Limb (tissue), 2 donors: Measurements from ENCODE around the gene SPTBN5.
A peak's percentile ranks its signal among the peaks of the same experiment; 100 is the strongest.

Experiments
- DNase-seq, 2 donors: peaks; one replicate each; pipeline ENCODE4 v3.0.0-alpha.2; 2016; ENCODE audit errors: extremely low spot score in 2 of 2

SPTBN5 gene

DNA sequence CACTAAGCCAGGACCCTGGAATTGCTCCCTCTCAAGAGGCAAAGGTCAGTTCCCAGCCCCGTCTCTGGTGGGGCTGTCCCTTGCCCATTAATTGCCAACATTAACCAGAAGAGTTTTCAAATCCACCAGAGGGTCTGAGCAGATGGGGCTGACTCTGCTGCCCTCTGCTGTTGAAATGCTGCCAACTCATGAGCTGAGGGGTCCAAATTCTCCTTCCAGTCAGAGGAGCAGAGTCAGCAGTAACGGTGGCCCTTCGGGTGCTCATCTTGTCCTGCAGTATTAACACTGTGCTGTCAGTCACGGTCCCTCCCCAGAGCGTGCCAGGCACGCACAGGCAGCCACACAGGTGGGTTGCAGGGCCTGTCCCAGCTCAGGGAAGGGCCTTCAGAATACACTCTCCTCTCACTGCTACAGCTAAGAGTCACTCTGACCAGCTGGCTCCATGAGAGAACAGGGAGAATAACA, 10.7 kb upstream of the SPTBN5 start:
- peak; percentile 76 to 85 for DNase-seq

DNA sequence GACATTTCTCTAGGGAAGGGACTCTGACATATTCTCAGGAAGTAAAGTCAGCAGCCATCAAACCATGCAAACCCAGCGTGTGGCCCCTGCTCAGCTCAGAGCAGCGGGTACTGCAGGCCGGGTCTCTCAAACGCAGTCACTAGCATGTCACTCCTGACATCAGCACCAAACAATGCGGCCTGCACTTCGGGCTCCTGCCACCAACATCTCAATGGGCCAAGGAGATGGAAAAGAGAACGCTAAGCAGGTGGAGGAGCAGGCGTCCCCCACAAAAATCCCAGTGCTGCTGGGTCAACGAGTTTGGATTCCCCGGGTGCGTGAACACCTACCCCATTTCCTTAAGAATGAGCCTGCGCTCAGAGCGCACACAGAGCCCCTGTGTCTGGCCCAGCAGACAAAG, 9.9 kb upstream of the SPTBN5 start:
- no peak for DNase-seq

DNA sequence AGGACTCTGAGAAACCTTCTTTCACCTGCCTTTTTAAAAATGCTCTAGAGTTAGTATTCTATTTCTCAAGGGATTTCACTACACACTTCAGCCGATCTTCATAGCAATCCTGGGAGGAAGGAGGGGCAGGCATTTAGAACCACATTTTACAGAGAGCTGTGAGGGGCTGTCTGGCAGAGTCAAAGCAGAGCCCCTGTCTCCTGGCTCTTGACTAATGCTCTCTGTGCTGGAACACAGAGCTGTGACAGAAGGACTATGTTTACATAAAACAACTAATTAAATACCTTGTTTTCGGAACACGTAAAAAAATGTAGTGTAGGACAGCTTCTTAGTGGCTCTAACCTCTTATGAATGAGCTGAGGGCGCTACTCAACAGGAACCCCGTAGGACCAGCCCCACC, 7.6 kb upstream of the SPTBN5 start:
- no peak for DNase-seq

DNA sequence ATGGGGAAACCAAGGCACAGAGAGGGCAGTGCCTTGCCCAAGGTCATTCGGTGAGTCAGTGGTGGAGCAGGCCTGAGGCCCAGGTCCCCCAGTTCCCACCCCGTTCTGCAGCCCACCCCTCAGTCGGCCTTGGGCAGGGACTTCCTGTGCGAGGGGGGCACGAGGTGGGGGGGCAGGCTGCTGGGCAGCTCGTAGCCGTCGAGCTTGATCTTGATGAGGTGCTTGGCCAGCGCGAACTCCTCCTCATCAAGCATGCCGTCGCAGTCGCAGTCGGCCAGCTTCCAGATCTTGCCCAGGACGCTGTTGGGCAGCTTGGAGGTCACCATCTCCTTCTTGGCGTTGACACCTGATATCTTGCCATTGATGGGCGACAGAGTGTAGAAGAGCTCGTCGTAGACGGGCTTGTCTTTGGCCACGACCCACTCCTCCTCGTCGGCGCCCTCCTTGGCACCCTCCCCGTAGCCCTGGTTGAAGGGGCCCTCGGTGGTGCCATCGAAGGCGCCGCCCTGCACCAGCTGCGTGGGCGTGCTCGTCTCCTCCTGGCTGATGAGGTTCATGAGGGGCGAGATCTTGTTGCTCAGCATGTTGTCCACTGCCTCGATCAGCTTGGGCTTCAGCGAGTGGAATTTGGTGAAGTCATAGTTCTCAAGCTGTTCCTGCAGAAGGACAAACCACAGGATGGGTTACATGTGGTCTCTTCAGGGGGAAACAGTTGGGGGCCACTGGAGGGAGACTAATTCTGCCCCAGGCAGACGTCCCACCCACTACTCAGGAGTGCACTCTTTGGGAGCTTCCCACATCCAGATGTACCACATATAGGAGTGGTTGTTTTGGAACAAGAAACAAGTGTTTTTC, 6.9 kb upstream of the SPTBN5 start:
- DNase-seq: no peak

DNA sequence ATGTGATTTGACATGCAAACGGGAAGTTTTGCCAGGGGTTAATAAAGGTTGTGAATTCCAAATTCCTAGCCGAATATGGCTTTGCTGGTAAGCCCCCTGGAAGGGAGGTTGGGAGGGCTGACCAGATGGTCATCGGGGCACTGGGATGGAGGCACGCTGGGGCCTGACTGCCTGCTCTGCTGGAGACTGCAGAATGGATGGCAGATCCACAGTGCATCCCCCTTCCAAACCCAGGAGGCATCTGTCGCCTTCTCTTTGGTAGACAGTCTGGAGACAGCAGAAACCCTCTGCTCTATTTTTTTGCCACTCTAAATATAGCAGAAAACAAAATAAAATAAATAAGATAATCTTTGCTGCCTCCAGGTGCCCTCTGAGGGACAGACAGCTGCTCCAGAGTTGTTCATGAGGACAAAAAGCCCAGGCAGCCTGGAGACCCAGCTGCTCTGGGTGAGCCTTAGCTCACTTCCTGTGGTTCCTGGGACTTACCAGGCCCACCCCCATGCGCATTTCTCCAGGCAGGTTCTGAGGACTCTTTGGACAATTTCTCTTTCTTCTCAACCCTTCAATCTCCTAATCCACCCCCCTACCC, 6.1 kb upstream of the SPTBN5 start:
- no peak for DNase-seq

DNA sequence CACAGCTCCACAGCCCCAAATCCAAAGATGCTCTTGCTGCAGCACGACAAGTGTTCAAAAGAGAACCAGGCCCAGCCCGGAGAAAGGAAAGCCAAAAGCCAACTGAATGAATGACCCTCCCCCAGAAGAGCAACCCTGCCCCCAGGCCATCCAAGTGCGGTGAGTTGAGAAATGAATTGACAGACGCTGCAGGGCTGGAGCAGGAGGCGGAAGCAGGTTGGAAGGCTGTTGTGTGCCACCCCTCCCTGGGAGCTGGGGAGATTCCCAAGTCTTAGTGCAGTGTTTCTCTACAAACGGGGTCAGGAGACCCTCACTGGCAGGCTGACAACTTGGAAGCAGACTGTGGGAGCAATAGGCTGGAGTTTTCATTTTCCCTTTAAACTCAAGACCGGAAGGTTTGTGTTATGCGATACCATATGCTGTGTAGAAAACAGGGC, 3.5 kb upstream of the SPTBN5 start:
- no peak for DNase-seq

DNA sequence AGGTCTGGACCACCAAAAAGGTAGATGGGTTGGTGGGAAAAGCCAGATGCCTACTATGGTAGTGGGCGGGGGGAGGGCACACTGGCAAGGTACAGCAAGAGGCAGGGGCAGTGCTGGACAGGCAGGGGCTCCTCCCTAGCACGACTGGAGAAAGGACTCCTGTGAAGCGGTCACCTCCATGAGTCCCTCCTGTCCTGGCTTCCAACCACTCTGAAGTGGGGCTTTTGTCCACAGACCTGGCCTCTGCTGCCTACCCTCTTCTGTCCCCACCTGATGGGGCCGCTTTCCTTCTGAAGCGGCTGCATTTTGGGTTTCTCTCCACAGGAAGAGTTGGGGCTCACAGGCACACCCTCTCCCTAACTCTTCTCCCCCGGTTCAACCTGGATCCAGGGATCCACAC, 2.7 kb upstream of the SPTBN5 start:
- DNase-seq: no peak

DNA sequence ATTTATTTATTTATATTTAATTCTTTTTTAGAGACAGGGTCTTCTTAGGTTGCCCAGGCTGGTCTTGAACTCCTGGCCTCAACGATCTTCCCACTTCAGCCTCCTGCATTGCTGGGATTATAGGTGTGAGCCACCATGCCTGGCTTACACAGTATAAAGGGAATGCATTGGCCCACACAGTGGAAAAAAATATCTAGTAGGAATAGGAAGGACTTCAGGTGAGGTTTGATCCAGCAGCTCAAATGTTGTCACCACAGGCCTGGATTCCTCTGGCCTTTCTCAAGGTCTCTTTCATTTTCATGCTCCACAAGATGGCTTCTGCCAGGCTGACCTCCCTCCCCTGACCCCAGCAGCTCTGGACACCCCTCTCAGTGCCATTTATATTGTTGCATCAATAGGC, 2.1 kb upstream of the SPTBN5 start:
- no peak for DNase-seq

DNA sequence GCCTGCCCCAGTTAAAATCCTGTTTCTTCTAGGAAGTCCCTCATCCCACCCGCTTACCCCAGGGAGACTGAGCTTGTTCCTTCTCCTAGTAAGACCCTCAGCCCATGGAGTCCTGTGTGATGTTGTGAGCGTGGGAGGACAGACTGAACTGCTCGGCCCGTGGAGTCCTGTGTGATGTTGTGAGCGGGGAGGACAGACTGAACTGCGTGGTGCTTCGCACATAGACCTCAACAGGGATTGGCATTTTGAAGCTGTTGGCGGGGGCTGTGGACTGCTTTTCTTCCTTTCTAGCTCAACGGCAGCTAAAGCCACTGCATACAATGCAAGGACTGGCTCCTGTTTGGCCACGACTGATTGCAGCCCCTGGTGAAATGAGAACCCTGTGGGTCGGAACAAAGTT, 1.6 kb upstream of the SPTBN5 start:
- no peak for DNase-seq

DNA sequence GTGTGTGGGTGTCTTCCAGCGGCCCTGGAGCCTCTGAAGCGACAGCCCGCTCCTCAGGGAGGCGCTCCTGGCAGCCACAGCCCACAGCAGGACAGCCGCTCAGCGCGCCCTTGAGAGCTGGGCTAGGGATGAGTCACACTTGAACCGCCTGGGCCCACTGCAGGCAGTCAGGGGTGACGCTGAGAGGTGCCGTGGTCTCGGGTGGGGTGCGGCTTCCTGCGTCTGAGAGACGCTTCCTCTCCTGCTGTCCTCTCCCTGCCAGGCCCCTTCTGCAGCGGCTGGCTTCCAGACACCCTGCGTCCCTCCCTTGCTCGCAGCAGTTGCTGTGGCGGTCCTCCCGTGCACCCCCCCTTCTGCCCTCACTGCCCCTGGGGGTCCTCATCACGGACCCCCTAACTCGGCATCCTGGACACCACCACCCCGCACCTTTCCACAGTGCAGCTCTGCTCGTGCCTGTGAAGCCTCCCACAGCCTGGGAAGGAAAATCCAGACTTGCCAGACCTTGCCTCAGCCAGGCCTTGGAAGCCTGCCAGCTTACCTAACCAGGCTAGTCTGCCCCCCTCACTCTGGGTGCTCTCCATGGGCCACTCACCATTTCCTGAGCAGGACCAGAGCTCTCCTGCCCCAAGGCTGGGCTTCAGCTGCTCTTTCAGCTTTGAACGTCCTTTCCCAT, 1.1 kb upstream of the SPTBN5 start:
- peak in 1 of 2 donors; percentile 50 for DNase-seq

DNA sequence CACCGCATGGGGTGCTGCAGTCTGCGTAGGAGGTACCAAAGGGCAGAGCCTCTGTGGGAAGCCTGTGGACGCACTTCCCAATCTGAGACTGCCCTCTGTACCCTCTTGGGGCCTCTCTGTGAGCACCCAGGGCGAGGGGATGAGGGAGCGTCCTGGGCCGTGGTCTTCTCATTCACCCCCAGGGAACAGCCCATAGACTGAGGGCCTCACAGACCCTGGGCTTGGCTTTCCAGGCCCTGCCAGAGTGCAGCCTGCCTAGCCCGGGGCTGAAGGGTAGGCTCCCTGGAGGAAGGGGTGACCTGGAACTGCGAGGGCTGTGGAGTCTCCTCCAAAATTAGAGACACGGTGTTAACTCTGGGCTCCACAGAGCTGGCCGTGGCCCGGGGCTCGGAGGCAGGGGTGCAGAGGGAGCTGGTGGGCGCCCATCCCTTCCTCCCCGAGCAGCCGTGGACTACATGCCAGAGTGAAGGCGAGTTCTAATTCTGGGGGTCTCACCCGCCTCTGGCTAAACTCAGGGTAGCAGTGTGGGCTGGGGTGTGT, 468 bp upstream of the SPTBN5 start:
- no peak for DNase-seq

DNA sequence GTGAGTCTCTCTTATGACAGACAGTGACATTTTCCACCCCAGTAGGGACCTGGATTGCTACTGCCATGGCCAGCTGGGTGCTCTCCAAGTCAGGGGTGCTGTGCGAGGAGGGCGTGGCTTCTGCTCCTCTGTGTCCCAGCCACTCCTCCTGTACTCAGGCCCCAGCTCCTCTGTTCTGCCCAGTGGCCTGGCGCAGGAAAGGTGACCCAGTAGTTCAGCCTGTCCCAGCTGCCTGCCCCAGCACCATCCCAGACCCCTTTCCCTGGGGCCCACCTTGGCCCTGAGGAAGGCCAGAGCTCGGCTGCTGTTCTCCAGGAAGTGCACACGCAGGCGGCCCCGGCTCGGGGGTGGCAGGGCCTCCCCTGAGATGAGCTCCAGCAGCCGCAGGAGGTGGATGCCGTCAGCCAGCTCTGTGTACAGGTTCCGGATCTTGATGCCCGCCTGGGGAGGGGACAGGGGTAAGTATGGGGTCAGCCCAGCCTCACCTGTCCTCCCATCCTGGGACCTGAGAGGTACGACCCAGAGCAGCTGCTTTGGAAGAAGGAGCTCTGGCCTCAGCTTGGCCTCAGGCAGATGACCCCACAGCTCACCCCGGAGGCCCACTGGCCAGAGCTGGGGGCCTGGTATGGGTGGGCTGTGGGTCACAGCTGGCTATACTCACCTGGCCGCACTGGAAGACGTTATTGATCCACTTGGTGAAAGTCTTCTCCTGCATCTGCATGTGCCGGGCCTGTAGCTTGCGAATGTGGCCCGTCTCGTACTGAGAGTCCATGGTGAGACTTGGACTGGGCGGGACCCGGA, 1.0 kb downstream of the SPTBN5 start:
- no peak for DNase-seq

DNA sequence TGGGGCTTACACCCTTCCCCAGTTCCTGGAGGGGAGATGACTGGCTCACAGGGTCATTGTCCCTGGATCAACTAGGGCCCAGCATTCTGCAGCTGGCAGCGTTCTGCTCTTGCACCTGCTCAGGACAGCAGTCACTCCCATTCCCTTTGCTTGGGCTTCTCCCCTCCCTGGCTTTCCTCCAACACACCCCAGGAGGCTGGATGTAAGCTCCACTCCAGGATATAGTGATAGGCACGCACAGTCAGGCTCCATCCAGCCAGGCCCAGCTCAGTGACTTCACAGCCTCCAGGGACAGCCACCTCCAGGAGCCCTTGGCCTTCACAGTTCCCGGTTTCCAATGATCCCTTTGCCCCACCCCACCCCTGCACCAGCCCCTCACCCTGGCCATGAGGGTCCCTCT, 1.9 kb downstream of the SPTBN5 start:
- DNase-seq: no peak

DNA sequence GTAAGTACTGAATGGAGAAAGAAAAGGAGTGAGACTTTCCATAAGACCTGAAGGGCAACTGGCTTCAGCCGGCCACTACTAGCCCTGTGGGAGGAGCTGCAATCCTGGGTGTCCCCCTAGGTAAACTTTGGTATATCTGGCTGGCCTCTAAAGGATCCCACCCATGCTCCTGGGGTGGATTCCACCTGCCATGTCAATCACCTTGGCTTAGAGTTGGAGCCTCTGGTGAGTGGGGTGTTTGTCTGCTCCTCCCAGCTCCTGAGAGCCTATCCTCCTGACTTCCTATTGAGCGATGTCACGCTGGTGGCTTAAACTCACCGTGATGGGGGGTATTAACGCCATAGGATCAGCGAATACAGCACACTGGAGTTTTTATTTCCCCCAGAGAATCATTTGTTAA, 2.6 kb downstream of the SPTBN5 start:
- DNase-seq: no peak

DNA sequence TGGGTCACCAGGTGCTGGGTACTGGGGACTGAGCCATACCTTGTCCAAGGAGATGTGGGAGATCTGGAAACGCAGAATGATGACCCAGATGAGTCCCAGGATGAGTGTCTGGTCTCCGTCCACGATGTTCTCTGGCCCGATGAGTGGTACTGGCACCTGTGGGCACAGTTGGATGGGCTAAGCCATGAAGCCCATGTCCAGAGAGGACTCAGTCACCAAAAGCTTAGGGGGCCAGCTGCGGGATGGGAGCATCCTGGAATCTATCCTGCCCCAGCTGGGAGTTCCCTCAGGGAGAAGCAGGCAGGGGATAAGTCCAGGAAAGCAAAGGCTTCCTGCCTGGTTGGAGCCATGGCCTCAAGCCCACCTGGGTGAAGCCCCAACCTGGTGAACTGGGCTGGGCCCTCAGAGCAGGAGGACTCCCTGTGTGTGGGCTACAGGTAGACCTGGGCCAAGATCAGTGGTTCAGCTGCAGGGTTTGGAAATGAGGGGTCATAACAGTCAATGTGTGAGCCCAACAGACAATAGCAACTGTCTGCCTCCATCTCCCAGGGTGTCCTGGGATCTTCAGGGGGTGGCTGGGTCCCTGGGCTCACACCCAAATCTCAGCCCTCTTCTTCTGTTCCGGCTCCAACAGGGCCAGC, 3.7 kb downstream of the SPTBN5 start:
- no peak for DNase-seq

DNA sequence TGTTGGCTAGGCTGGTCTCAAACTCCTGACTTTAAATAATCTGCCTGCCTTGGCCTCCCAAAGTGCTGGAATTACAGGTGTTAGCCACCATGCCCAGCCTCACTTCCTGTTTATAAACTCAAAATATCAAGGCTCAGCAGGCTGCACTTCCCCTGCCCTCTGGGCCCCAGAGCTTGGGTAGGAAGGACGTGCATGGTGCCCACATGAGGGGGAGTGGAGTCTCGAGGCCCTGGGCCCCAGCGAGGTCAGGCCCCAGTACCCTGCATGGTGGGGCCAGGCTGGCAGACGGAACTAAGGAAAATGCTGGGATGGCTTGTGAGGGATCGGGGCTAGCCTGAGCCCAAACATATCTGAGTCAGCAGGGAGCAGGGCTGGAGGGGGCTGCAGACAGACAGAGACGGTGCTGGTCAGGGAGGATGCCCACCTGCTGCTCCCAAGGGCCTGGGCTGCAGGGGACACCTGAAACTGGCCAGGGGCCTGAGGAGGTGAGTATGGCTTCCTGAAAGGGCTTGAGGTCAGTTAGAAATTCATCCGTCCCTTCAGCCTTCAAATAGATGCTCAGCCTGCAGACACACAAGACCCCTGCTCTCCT, 5.1 kb downstream of the SPTBN5 start:
- no peak for DNase-seq

DNA sequence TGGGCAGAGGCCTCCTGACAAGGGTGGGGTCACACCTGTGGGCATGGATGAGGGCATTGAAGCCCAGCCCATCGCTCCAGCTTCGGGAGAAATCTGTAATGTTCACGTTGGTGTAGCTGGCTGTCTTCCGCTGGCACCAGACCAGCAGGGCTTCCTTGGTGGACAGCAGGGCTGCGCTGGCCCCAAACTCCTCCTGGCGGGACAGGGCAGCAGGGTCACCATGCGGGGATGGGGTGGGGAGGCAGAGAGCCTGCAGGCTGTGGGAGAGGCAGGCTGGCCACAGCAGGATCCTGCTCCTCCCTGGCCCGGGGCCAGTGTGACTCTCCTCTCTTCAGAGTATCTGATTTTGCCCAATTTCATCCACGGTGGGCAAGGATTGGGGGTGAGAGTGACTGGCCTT, 6.0 kb downstream of the SPTBN5 start:
- no peak for DNase-seq

DNA sequence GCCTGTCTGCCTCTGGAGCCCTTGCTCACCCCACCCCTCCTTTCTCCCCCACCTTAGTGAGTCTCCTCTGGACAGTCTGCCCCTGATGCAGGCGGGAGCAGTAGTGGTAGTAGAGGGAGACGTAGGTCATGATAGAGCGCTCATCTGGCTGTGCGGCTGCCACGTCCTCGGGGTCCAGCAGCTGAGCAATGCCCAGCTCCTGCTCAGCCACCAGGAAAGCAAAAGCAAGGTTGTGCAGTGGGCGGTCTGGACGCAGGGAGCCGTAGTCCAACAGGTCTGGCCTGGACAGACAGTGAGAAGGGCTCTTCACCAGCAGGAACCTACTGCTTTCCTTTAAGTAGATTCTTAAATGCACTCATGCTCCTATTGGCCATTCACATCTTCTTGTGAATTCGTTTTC, 6.7 kb downstream of the SPTBN5 start:
- DNase-seq: no peak

DNA sequence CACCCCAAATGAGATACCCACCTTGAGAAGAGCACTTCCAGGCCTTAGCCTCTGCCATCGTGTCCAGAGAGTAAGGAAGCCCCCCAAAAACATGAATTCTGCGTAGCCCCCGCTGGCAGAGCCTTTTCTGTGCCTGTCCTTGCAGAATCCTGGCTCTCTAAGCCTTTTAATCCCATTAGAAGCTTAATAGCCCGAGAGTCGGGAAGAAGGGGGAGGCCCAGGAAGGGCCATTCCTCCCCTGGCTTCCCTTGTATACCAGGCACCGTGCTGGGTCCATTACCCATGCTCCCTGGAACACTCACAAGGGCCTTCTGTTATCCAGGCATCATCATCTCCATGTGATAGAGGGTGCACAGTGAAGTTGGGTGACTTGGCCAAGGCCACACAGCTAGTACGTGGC, 7.1 kb downstream of the SPTBN5 start:
- no peak for DNase-seq

DNA sequence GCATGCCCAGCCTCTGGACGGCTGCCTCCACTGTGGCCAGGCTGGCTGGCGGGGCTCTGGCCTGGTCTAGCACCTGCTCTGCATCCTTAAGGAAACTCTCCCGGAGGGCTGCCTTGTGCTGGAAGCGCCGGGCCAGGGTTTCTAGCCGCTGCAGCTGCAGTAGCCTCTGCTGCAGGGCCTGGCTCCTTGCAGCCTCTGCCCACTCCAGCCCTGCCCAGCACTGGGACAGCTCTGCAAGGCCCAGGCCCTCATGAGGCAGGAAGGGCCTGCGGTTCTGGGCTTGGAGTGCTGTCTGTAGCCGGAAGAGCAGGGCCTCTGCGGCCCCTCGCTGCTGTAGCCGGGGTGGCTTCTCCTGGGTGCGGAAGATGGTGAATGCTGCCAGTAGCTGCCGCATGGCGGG, 8.0 kb downstream of the SPTBN5 start:
- no peak for DNase-seq

DNA sequence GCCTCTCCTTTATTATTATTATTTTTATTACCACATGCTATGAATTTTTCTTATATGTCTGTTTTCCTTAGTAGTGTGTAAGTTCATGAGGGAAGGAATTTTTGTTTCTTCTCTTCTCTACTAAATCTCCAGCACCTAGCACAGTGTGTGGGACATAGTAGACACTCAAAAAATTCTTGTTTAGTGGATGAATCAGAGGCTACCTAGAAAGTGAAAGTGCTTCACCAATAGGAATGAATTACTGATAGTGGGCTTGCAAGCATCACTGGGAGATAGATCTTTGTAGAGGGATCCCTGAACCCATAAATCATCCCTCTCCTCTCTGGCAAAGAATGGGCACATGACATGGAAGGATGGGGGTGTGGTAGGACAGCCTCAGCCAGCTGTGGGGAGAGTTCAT, 8.5 kb downstream of the SPTBN5 start:
- DNase-seq: no peak
